Endothelial cell (in vitro differentiated cells): ENCODE measurements around the gene BCL2. TPM values are rescaled to one million over a fixed set of nuclear protein-coding genes. Genes with fewer than 3 reads are reported as not detected.

Source experiments
- DNase-seq: peaks from one replicate; pipeline ENCODE4 v3.0.0; 2021; ENCODE audit warnings: low spot score
- H3K27ac Mint-ChIP-seq: one replicate; pipeline ENCODE4 v1.8.0; 2021; ENCODE audit warnings: mixed read lengths, inconsistent platforms; ENCODE audit not compliant: unreplicated experiment
- H3K27me3 Mint-ChIP-seq: one replicate; pipeline ENCODE4 v1.8.0; 2021; ENCODE audit warnings: mild to moderate bottlenecking, moderate library complexity, mixed read lengths, inconsistent platforms; ENCODE audit not compliant: unreplicated experiment
- H3K36me3 Mint-ChIP-seq: one replicate; pipeline ENCODE4 v1.8.0; 2021; ENCODE audit warnings: mild to moderate bottlenecking, low read depth, mixed read lengths, inconsistent platforms; ENCODE audit not compliant: unreplicated experiment
- H3K4me1 Mint-ChIP-seq: one replicate; pipeline ENCODE4 v1.8.0; 2021; ENCODE audit warnings: mild to moderate bottlenecking, mixed read lengths, inconsistent platforms; ENCODE audit not compliant: unreplicated experiment
- H3K4me3 Mint-ChIP-seq: one replicate; pipeline ENCODE4 v1.8.0; 2021; ENCODE audit warnings: mild to moderate bottlenecking, mixed read lengths, inconsistent platforms; ENCODE audit not compliant: unreplicated experiment
- H3K9me3 Mint-ChIP-seq: one replicate; pipeline ENCODE4 v1.8.0; 2021; ENCODE audit warnings: mixed read lengths, inconsistent platforms; ENCODE audit not compliant: unreplicated experiment
- CTCF ChIP-seq: fragments of 200-600 bp; sonication (generic); IDR thresholded peaks from one replicate; pipeline ENCODE4 v1.5.0; 2021; ENCODE audit warnings: antibody characterized with exemption; ENCODE audit not compliant: unreplicated experiment
- total RNA-seq: library from RNA; stranded (reverse); fragmentation: NEBNext Ultra II Directional; extraction: Animal tissue kit (Norgen Biotek cat#: 25700); gene quantifications from one replicate; pipeline ENCODE4 v1.2.1, GENCODE V29; 2021; ENCODE audit not compliant: unreplicated experiment

Gene BCL2
- total RNA-seq, 1 donor from 2014 or later = 9.2 TPM

DNA sequence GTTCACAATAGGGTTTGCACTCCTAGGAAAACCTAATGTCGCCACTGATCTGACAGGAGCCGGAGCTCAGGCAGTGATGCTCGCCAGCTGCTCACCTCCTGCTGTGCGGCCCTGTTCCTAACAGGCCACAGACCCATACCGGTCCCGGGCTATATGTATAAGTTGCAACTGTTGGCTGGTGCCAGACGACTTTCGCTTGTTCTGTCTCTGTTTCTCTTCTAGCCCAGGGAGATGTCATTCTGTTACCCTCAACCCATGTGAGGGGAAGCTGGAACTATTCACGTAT, 170.3 kb downstream of the BCL2 start:
- H3K27ac Mint-ChIP-seq = no peak overlapping the region
- DNase-seq = no peak
- peaks cover 10% of the 10 kb centered on the region for H3K4me1 Mint-ChIP-seq
- no peaks in the 10 kb centered on the region for H3K27me3 Mint-ChIP-seq
- H3K4me3 Mint-ChIP-seq = no peak overlapping the region
- H3K36me3 Mint-ChIP-seq = no peaks in the 10 kb centered on the region
- H3K9me3 Mint-ChIP-seq = no peaks in the 10 kb centered on the region
- TF ChIP-seq CTCF = no peak

DNA sequence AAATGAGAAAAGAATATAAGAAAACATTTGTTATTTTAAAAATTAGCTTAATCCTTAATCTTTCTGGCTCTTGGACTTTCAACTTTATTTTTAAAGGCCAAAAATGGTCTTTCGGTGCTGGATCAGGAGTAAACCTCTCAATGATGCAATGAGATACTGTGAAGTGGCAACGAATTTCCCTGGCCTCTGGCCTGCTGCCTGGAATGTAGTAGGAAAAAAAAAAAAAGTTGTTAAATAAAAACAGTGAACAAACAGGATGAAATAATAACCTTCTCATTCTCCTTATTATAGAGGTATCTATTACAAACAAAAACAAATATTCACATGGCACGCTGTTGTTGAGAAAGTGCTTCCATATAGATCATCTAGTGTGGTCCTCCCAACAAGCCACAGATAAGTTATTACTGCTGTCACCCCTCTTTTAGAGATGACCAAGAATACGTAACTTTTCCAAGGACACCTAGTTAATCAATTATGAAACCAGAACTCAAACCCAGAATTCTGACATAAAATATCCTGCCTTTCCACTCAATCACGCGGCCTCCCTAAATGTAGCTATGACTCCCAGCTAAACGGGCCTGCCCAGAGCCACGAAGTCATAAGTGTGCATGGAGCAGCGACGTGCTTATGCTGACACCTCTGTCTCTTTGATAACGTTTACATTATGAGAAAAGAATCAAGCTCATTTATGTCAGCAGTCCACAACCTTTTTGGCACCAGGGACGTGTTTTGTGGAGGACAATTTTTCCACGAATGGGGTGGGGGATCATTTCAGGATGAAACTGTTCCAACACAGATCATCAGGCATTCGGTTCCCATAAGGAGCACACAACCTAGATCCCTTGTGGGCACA, 170.9 kb downstream of the BCL2 start:
- TF ChIP-seq CTCF = no peak
- peaks cover 14% of the 10 kb centered on the region for H3K4me1 Mint-ChIP-seq
- H3K4me3 Mint-ChIP-seq = no peak overlapping the region
- no peaks in the 10 kb centered on the region for H3K27me3 Mint-ChIP-seq
- no peaks in the 10 kb centered on the region for H3K9me3 Mint-ChIP-seq
- H3K36me3 Mint-ChIP-seq = no peaks in the 10 kb centered on the region
- no peak overlapping the region for H3K27ac Mint-ChIP-seq
- DNase-seq = no peak

DNA sequence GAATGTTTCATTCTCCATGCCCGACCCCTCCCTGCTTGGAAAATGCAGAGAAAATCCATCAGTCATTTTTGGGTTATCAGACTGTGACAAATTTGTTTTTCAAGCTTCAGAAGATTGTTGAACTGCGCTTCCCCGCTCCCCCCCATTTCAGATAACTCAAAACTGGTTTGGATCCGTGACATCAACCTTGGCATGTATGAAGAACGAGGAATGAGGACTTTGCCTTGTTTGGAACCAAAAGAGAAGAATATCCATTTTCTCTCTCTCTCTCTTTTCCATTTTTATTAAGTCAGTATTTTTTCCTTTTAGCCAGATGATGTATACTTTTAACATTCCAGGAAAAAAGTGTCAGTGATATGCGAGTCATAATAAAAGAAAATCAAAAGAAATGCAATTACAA, 171.6 kb downstream of the BCL2 start:
- Mint-ChIP-seq H3K4me3 (no peak overlapping the region), H3K9me3 (no peaks in the 10 kb centered on the region), H3K27me3 (no peaks in the 10 kb centered on the region), H3K36me3 (no peaks in the 10 kb centered on the region), H3K4me1 (peaks cover 20% of the 10 kb centered on the region), H3K27ac (no peak overlapping the region)
- TF ChIP-seq CTCF = no peak
- no peak for DNase-seq

- no peak for DNase-seq
- Mint-ChIP-seq H3K27me3 (peaks cover 1% of the 10 kb centered on the region), H3K36me3 (no peaks in the 10 kb centered on the region), H3K27ac (no peak overlapping the region), H3K9me3 (no peaks in the 10 kb centered on the region), H3K4me3 (no peak overlapping the region), H3K4me1 (peaks cover 29% of the 10 kb centered on the region)
- TF ChIP-seq CTCF = no peak
Observed at GRCh38 chr18:63146828-63147409, 172.7 kb downstream of the BCL2 start.

DNA sequence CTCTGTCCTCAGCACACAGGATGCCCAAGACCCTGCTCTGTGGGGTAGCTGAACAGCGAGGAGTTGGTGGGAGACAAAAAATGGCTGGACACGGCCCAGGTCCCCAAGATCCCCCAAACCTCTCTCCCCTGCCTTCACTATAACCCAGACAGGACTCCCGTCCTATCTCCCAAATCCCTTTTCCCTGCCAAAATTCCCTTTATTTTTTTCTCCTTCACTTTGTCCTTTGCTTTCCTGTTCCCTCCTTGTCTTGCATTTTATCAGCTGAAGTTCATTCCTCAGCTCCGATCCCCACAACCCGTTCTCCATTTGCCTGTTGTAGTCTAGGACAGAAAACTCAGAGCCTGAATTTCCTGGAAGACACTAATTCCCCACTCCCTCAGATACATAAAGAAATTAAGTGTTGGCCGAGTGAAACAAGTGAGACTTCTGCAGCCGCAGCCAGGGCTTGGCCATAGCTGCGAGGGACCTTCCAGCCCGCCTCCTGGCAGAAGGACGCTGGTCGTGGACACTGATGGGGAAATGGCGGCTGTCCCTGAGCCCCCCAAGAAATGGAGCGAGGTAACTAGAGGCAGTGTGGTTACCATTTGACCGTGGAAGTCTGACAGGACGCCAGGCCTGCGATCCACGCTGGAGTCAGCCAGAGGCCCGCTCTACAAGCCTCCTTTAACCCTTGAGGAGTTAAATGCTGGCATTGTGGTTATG, 173.6 kb downstream of the BCL2 start:
- H3K4me1 Mint-ChIP-seq = peaks cover 36% of the 10 kb centered on the region
- no peak for DNase-seq
- no peak for TF ChIP-seq CTCF
- peaks cover 3% of the 10 kb centered on the region for H3K36me3 Mint-ChIP-seq
- no peaks in the 10 kb centered on the region for H3K9me3 Mint-ChIP-seq
- H3K27ac Mint-ChIP-seq = no peak overlapping the region
- no peak overlapping the region for H3K4me3 Mint-ChIP-seq
- peaks cover 6% of the 10 kb centered on the region for H3K27me3 Mint-ChIP-seq
